Common myeloid progenitor, CD34-positive (primary cell): ENCODE measurements around the gene BACH1.

ENCODE experiments used
- CTCF ChIA-PET: fragments of 350-600 bp; sonication (Branson Sonifier 250); formaldehyde crosslinking; loops from one replicate; lab custom pipeline; 2021; ENCODE audit warnings: antibody characterized with exemption; lab: Charles Lee
- POLR2A ChIA-PET: fragments of 350-600 bp; sonication (Branson Sonifier 250); formaldehyde crosslinking; loops from one replicate; lab custom pipeline; 2021; ENCODE audit warnings: antibody characterized with exemption; lab: Charles Lee
- DNase-seq, 3 donors: peaks; one replicate each; pipeline versions ENCODE4 v3.0.0 to v3.0.0-alpha.2; 2013
- H3K27ac ChIP-seq, 2 experiments: 1 replicate in 1 of 2; 2 replicates in 1 of 2; pipeline ENCODE4 v1.7.0; 2013; ENCODE audit warnings: inconsistent platforms in 2 of 2, low read length in 2 of 2, mild to moderate bottlenecking in 2 of 2, low read depth in 1 of 2, moderate library complexity in 1 of 2; ENCODE audit not compliant: severe bottlenecking in 2 of 2, insufficient read depth in 1 of 2, poor library complexity in 1 of 2
- H3K27me3 ChIP-seq, 5 experiments: replicated peaks in 2 of 5; 1 replicate in 3 of 5; 2 replicates in 2 of 5; pipeline versions ENCODE4 v1.6.1 to v1.7.0; 2013; ENCODE audit warnings: low read length in 4 of 5, mild to moderate bottlenecking in 2 of 5, moderate library complexity in 2 of 5, inconsistent platforms in 1 of 5; ENCODE audit not compliant: insufficient read depth in 5 of 5, control insufficient read depth in 4 of 5
- H3K36me3 ChIP-seq, 4 experiments: 1 replicate in 2 of 4; 2 replicates in 2 of 4; pipeline versions ENCODE4 v1.6.1 to v1.7.0; 2013; ENCODE audit warnings: low read length in 3 of 4, control low read depth in 1 of 4, mild to moderate bottlenecking in 1 of 4; ENCODE audit not compliant: control insufficient read depth in 4 of 4, insufficient read depth in 4 of 4
- H3K4me1 ChIP-seq, 4 experiments: 1 replicate in 3 of 4; 2 replicates in 1 of 4; pipeline versions ENCODE4 v1.6.1 to v1.7.1; 2013; ENCODE audit warnings: low read length in 3 of 4, mild to moderate bottlenecking in 3 of 4, control low read depth in 1 of 4, inconsistent platforms in 1 of 4, moderate library complexity in 1 of 4; ENCODE audit not compliant: control insufficient read depth in 4 of 4, insufficient read depth in 4 of 4; ENCODE audit errors: control extremely low read depth in 1 of 4
- H3K4me3 ChIP-seq, 7 experiments: 1 replicate in 4 of 7; 2 replicates in 3 of 7; pipeline versions ENCODE4 v1.5.1 to v1.7.0; 2013; ENCODE audit warnings: mild to moderate bottlenecking in 7 of 7, low read length in 6 of 7, moderate library complexity in 6 of 7, inconsistent platforms in 2 of 7, low read depth in 2 of 7, control low read depth in 1 of 7; ENCODE audit not compliant: insufficient read depth in 4 of 7, control insufficient read depth in 1 of 7; ENCODE audit errors: extremely low read depth in 1 of 7
- H3K9me3 ChIP-seq, 5 experiments: 1 replicate in 4 of 5; 2 replicates in 1 of 5; pipeline versions ENCODE4 v1.6.1 to v1.7.1; 2013; ENCODE audit warnings: low read length in 4 of 5, mild to moderate bottlenecking in 2 of 5, inconsistent platforms in 1 of 5, low read depth in 1 of 5, moderate library complexity in 1 of 5; ENCODE audit not compliant: control insufficient read depth in 4 of 5, insufficient read depth in 2 of 5; ENCODE audit errors: control extremely low read depth in 1 of 5
- WGBS: methylation state at CpG from one replicate; pipeline ENCODE4 v1.1.5; 2013; ENCODE audit not compliant: insufficient coverage; 5-methylcytosine and 5-hydroxymethylcytosine counted together

BACH1 gene

DNA sequence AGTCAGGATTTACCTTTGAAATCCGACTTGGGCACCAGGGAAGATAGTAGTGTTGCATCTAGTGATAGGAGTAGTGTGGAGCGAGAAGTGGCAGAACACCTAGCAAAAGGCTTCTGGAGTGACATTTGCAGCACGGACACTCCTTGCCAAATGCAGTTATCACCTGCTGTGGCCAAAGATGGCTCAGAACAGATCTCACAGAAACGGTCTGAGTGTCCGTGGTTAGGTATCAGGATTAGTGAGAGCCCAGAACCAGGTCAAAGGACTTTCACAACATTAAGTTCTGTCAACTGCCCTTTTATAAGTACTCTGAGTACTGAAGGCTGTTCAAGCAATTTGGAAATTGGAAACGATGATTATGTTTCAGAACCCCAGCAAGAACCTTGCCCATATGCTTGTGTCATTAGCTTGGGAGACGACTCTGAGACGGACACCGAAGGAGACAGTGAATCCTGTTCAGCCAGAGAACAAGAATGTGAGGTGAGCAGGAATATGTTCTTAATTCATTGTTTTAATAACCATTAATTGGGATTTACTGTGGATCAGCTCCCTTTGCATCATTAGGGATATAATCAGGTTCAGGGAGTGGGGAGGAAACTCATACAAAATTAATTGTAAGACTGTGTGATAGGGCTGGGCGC, 28.3 kb downstream of the BACH1 start:
- peaks cover 14 to 57% (median 40%) of the 10 kb centered on the region in 4 experiments for H3K36me3 ChIP-seq
- POLR2A ChIA-PET = no interaction called here
- over 99% methylated on average over 10 of the region's 10 CpGs for WGBS
- no peaks in the 10 kb centered on the region for H3K9me3 ChIP-seq
- no peak overlapping the region for H3K27ac ChIP-seq
- no peak overlapping the region for H3K4me3 ChIP-seq
- no peak for DNase-seq
- no peaks in the 10 kb centered on the region for H3K27me3 ChIP-seq
- CTCF ChIA-PET = interaction anchor here (0.6 to 0.9 kb wide), 2 partner anchors 9 to 48 kb away, joined by 3 to 4 read pairs; no protein-coding TSS in a partner anchor
- no peaks in the 10 kb centered on the region for H3K4me1 ChIP-seq

DNA sequence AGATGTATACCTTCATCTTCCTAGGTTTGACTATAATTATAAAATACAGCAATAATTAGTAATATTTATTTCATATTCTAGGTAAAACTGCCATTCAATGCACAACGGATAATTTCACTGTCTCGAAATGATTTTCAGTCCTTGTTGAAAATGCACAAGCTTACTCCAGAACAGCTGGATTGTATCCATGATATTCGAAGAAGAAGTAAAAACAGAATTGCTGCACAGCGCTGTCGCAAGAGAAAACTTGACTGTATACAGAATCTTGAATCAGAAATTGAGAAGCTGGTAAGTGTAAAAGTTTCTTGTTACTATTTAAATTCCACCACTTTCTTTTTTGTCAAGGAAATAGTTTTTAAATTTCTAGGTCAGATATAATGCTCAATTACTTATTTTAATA, 30.7 kb downstream of the BACH1 start:
- ChIA-PET CTCF (interaction anchor here (0.7 kb wide), 1 partner anchor 113 kb away, joined by 3 read pairs; no protein-coding TSS in a partner anchor), POLR2A (no interaction called here)
- Histone ChIP-seq H3K4me1 (peaks cover 0 to under 1% (median 0%) of the 10 kb centered on the region in 4 experiments), H3K27me3 (no peaks in the 10 kb centered on the region), H3K36me3 (peaks cover 13 to 54% (median 35%) of the 10 kb centered on the region in 4 experiments), H3K4me3 (no peak overlapping the region), H3K27ac (no peak overlapping the region), H3K9me3 (no peaks in the 10 kb centered on the region)
- DNase-seq = no peak
- 100% methylated on average over 1 of the region's 5 CpGs for WGBS

DNA sequence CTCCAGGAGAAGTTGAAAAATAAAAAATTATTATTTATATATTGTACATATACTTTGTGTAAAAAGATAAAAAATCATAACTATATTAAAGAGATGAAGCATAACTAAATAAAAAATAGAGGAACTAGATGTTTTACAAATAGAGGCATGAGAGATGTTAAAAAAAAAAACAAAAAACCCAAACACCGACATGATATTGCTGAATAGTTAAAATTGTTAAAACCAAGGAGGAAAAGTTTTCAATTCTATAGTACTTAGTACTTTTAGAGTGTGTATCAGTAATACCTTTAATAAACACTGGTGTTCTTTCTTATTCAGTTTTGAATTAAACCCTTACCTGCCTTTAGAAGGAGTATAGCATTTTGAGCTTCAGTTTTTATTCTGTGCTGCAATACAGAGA, 32.1 kb downstream of the BACH1 start:
- H3K36me3 ChIP-seq = peaks cover 13 to 61% (median 36%) of the 10 kb centered on the region in 4 experiments
- no peak for DNase-seq
- peaks cover 0 to 8% (median 0%) of the 10 kb centered on the region in 4 experiments for H3K4me1 ChIP-seq
- no peak overlapping the region for H3K4me3 ChIP-seq
- H3K27me3 ChIP-seq = no peaks in the 10 kb centered on the region
- ChIA-PET POLR2A (no interaction called here), CTCF (interaction anchor here (1.6 kb wide), 1 partner anchor 31 kb away, joined by 9 read pairs; the partner anchor contains the start of gene BACH1)
- H3K27ac ChIP-seq = no peak overlapping the region
- WGBS = no CpG with 5 or more reads among the region's 1 CpG
- no peaks in the 10 kb centered on the region for H3K9me3 ChIP-seq

DNA sequence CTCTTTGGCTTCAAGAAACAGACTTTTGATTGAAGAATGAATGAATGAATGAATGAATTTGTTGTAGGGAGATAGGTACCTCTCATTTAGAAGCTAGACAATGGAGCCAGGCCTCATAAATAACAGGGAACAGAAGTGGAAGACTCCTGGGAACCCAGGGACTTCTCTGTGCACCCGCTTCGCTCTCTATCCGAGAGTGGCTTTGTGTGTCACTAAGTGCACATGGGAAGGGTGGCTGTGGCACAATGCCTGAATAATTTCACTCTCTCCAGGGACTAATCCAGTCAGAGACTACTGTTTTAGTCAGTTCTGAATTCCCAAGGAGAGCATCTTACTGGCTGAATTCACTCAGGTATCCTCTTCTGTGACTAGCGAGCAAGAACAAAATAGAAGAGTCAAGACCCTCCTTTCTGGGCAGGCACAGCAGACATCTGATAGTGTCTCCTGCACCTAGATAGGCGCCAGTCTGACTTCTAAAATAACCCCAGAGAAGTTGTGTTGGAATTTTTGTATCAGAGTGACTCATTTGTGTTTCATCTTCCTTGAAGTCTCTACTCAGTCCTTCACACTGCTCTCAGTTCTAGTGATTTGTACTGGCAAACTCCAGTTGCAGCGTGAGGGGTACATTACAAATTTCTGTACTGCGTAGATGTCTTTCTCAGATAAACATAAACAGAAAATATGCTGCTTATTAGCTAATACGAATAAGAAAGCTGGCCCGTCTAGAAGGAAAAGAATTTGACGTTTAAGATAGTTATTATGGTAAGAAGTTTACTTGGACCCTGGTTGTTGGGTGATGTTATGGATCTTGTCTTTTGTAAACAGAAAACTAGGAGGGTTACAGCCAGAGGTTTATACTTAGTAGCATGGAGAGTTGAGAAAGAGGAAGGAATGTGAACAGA, 34.0 kb downstream of the BACH1 start:
- POLR2A ChIA-PET = no interaction called here
- CTCF ChIA-PET = no interaction called here
- no peaks in the 10 kb centered on the region for H3K27me3 ChIP-seq
- no peak overlapping the region for H3K4me3 ChIP-seq
- H3K27ac ChIP-seq = no peak overlapping the region
- peaks cover 4 to 47% (median 27%) of the 10 kb centered on the region in 4 experiments for H3K36me3 ChIP-seq
- DNase-seq = no peak
- H3K4me1 ChIP-seq = peaks cover 0 to 8% (median 0%) of the 10 kb centered on the region in 4 experiments
- H3K9me3 ChIP-seq = no peaks in the 10 kb centered on the region
- 97% methylated on average over 8 of the region's 10 CpGs for WGBS

DNA sequence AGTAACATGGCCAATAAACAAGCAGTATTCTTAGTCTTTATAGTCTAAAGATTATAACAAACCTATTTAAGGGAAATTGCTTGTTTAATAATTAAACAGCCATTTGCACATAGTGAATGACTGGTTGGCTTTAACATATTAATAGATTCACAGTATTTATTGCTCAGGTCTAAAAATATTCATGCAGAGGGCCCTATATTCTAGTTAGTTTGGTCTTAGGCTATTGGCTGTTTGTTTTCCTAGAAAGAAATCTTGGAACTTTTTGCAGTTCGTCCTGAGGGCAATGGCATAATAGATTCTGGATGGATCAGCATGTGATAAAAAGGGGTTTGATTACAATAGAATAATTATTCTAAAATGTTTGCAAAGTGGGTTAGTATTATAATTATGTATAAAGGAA, 34.7 kb downstream of the BACH1 start:
- DNase-seq = no peak
- ChIA-PET POLR2A (no interaction called here), CTCF (no interaction called here)
- H3K36me3 ChIP-seq = peaks cover 4 to 46% (median 25%) of the 10 kb centered on the region in 4 experiments
- H3K27me3 ChIP-seq = no peaks in the 10 kb centered on the region
- H3K9me3 ChIP-seq = no peaks in the 10 kb centered on the region
- H3K27ac ChIP-seq = no peak overlapping the region
- no peak overlapping the region for H3K4me3 ChIP-seq
- H3K4me1 ChIP-seq = peaks cover 0 to 8% (median 0%) of the 10 kb centered on the region in 4 experiments
- WGBS = no CpG with 5 or more reads among the region's 1 CpG

DNA sequence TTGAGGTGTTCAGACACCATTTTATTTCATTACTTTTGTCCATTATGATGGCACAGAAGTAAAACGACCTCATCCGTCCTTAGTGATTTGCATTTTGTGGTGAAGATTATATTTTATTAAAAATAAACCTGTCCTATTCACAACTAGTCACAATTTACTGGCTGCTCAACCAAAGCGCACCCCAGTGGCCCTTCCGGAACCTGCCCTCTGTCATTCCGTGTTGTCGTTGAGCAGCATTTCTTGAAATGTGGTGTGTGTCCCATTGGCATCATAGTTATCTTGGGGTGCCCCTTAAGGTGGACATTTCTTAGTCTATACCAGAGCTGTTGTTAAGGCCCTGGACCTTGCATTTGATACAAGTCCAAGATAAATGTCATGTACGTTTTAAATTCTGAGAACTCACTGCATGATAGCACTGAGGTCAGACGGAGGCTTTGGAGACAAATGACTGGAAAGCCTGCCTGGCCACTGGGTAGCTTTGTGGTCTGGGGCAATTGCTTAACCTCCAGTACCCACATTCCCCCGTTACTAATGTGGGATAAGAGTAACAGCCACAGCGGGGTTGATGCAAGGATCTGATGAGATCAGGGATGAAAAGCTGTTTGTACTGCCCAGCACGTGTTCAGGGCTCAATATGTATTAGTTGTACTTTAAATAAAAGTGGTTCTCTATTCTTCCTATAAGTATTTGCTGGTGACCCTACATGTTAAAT, 36.2 kb downstream of the BACH1 start:
- ChIA-PET POLR2A (no interaction called here), CTCF (interaction anchor here (1.0 to 1.4 kb wide), 4 partner anchors 9 to 106 kb away, joined by 3 to 7 read pairs (median 3); no protein-coding TSS in a partner anchor)
- peak overlapping the region in 1 of 7 experiments; percentile 13 for H3K4me3 ChIP-seq
- H3K9me3 ChIP-seq = no peaks in the 10 kb centered on the region
- peaks cover 4 to 36% (median 20%) of the 10 kb centered on the region in 4 experiments for H3K36me3 ChIP-seq
- no peak overlapping the region for H3K27ac ChIP-seq
- WGBS = 97% methylated on average over 7 of the region's 11 CpGs
- H3K27me3 ChIP-seq = no peaks in the 10 kb centered on the region
- DNase-seq = no peak
- H3K4me1 ChIP-seq = peaks cover 0 to 8% (median 0%) of the 10 kb centered on the region in 4 experiments
